CMK (cell line): ENCODE results near the gene PRKCB.
"Not testable (repeated sequence)": the region's sequence is repeated elsewhere in the genome, so short reads cannot be mapped to it uniquely, and the experiment has no call there.

ENCODE experiments used
- DNase-seq: peaks from one replicate; pipeline ENCODE4 v3.0.0-alpha.2; 2010; ENCODE audit warnings: low read depth

Gene PRKCB

DNA sequence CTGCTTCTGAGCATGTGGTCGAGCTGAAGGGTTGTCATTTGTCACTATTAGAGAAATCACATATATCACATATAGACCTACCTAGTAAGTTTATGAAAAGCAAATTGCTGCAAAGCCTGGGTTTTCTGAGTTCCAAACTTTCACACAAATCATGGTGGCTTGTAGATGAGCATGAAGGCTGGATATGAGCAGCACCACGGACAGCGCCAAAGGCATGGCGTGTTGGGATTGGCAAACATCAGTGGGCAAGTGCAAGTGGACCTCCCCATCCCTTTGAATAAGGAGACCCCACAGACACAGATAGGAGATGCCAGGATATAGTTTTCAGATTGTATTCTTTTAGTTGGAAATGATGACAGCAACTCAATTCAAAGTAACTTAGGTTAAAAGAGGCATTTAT, 342.7 kb downstream of the PRKCB start:
- DNase-seq = no peak

DNA sequence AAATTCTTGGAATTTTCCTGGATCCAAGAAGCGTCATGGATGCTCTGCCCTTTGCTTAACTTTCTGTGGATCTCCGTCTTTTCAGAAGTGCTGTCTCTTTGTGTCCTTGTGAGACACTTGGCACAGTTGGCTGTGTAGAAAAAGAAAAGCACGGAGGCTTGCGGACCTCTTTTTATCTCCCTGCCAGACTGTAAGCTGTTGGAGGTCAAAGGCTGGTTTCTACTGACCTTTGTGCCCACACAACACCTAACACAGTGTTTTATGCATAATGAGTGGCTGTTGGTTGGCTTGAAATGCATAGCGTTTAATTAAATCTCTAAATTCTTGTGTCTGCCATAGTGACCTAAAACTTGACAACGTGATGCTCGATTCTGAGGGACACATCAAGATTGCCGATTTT, 344.7 kb downstream of the PRKCB start:
- no peak for DNase-seq

DNA sequence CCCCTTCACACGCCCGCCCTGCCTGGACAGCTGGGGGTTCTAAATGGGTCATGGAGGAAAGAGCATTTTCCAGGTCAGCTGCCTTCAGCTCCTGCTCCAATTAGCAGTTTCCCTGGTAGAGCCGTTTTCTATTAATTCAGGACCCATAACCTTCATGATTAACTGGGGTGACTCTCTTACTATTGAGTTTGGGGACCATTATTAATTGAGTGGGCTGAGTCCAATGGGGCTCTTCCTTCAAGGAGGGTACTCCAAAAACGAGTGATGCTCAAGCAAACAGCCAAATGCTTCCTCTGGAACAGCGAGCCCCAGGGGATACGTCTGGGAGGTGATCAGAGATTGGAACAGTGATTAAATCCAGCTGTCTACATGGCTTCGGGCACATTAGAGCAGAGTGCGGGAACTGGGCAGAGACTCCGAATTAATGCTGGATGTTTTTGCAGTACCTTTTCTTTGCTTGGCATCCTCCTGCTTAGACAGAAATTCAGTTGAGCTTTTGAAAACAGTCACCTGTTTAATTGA, 352.3 kb downstream of the PRKCB start:
- DNase-seq = no peak

DNA sequence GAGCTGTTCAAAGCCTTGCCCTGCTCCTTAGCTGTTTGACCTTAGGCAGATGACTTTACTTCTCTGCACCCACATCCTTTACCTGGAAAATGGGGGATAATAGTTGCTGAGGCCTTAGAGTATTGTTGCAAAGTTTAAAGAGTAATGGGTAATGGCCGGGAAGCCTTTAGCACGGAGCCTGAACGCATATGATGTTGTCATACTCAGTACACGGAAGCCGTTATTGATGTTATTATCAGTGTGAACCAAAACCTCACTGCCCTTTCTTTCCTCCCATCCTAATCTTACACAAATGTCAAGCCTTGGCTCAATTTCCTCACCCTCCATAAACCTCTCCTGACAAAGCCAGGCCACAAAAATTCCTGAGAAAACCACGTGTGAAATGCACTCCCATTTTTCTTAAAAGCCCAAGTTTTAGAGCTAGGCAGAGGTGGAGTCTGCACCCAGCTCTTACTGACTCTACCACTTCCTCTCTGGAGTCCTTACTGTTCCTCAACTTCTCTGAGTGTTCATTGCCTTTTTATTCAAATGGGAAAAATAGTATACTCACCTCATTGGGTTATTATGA, 353.1 kb downstream of the PRKCB start:
- DNase-seq = no peak

DNA sequence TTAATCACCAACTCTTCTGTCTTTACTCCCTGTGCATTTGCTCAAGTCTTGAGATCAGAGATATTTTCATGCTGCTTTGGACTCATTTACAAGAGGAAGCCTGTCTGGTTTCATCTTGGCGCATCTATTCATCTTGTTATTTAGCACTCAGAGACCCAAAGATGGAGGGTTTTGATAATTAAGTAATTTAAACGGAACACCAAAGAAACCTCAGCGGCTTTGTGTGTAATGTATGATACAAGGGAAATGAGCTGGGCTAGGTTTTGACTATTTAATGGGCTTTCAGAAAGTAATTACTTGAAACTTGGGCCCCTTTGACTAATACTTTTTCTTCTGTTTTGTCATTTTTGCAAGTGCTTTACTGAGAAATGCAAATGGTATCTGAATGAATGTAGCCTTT, 354.2 kb downstream of the PRKCB start:
- DNase-seq = no peak

DNA sequence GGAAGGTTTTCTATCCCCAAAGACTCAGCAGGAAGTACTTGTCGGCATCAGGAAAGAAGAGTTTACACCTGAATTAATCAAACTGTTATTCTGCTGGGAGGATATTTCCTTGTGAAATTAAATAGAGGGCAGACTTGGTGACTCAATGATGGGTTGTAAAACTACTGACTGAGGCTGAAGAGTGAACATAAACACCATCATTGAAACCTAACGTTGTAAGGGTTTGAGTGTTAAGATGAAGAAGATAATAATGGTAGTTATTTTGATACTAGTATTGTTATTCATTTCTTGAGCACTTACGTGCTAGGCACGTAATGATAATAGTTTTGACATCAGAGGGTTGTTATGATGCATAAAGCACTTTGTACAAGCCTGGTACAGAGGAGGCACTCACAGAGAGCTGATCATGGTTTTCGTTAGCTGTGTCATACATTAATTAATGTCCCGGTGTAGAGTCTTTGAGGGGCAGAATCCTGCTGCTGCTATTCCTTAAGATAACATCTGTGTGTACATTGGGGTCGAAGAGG, 356.2 kb downstream of the PRKCB start:
- no peak for DNase-seq

DNA sequence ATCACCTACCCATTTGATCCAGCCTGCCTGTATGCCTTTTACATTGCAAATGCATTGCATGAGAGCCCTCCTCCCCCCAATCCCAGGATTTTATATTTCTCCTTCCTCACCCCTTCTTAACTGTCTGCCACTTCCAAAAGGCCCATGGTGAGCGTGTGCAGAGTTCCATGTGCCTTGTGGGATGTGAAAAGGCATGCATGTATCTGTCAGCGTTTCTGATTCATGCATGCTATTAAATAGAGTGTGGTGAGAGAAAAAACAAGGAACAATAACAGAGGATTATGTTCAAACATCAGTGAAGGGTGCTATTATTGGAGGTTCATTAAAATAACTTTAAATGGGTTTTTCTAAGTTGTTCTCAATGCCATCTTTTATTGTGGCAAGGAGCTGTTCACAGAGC, 359.4 kb downstream of the PRKCB start:
- DNase-seq = no peak

DNA sequence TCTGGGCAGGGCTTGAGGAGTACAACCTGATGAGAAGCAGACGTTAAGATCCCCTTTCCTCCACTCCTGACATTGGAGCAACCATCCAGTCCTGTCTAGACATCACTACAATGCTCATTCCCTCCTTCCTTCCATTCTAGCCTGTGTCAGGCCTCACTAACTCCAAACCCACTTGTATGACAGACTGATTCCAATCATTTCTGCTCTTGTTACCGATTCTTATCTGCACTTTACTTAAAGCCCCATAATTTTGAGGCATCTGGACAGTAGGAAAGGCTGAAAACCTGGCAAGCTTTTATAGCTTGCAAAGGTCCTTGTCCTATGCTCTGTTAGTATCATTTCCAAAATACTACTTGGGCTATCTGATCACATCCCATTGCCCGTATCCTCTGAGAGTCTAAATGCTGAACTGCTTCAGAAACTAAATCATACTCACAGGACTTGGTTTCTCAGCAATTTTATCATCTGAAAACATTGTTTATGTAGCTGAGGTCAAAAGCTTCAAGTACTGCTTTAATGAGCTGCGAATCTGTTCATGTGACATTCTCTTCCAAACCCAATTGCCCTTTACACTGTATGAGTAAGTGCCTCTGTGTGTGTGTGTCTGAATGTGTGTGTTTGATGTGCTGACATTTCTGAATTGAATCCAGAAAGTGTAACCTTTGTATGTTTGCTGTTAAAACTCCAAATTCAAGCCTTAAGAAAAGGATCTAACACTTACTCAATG, 363.2 kb downstream of the PRKCB start:
- no peak for DNase-seq

DNA sequence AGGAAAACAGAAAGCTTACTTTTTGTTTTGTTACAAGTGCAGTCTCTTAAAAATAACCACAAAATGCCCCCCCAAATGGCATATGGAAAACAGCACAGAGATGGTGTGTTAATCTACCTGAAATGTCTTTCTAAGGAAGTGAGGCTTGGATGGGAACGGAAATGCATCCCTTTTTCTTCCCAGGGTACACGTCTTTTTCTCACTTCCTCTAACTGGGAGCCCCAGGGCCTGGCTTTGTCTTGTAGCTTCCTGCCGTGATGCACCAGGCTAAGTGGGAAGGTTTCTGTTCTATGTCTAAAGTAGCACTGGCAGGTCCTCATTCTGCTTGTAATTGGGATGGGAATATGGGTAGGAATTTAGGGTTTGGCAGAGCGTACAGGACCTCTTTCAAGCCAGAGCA, 367.9 kb downstream of the PRKCB start:
- DNase-seq = no peak

DNA sequence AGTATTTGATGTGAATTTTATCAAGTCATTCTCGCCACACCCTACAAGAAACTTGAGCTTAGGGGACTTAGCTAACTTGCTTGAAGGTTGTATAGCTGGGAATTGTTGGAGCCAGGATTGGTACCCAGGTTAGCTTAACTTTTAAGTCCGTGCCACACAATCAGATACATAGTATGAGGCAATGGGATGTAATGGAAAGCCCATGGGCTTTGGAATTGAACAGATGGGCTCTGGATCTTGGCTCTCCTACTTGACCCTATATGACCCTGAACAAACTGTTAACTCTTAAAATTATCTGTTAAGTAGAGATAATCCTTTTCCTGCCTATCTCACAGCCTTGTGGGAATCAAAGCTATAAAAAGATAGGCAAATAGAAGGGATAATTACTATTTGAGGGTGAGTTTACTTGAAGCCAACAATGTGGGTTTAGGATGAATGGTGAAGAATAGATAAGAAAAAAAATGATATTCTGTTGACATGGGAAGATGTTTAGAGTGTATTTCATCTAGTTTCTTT, 368.4 kb downstream of the PRKCB start:
- no peak for DNase-seq

DNA sequence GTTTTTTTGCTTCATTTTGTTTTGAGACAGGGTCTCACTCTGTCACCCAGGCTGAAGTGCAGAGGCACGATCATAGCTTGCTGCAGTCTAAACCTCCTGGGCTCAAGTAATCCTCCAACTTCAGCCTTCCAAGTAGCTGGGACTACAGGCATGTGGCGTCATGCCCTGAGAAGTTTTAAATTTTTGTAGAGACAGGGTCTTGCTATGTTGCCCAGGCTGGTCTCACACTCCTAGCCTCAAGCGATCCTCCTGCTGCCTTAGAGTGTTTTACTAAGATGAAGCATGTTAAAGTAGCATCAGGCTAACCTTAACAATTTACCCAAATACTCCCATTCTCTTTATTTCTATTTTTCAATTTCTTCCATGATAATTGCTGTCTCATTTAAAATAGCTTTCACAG, 371.1 kb downstream of the PRKCB start:
- no peak for DNase-seq

DNA sequence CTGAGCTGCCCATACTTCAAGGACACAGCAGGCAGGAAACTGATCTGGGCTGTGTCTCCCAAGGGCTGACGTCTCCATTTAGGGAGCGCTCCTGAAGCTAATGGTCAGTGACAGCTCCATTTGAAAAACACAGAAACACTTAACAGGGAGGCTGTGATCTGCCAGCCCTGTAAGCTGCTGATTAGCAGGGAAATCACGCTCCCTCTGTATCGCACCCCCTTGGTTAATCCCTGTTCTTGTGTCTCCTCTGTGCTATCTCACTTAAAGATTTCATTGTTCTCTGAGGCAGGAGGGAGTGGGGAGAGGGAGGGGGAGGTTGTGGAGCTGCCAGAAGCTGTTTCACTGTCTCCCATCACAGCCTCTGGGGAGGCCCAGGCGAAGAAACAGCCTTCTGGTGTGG, 372.9 kb downstream of the PRKCB start:
- no peak for DNase-seq

DNA sequence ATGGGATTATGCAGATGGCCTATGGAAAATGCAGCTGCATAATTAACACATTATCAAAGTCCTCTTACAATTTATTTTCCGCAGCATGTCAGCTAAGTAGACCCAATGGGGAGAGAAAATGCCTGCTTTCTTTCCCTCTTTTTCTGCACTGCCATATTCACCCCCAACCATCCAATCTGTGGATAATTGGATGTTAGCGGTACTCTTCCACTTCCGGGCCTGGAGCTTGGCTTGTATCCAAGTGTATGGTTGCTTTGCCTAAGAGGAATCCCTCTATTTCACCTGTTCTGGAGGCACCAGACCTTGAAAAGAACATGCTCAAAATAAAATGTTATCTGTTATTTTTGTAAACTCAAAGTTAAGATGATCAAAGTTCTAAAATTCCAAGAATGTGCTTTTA, 379.2 kb downstream of the PRKCB start:
- no peak for DNase-seq

DNA sequence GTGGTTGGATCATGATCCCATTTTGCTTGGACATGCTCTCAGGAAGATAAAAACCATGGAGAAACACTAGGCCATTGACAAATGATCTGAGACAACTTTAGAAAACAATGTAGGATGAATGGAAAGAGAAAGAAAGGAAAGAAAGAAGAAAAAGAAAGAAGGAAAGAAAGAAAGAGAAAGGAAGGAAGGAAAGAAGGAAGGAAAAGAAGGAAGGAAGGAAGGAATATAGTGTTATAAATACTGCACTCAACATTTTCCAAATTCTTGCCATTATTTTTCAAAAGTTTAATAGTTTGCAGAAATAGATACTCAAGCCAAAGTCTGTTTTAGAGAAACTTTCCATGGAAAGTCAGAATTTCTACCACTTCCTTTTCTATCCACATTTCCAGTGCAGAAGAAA, 381.2 kb downstream of the PRKCB start:
- no peak for DNase-seq

DNA sequence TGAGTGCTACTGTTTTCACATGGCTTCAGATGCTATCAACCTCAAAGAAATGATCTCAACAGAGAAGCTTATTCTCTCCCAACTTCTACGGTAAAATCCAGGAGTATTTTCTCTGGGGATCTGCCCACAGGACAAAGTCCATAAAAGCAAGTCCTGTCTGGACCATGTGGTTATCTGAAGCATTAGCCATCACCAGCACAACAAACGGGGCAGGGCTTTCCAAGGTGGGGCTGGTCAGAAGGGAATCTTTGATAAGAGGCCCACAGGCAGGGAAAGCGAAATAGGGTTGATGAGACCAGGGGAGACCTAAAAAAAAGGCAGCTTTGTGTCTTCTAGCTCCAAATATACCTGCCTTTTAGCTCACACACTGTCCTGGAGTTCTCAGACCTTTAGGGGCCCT, 381.7 kb downstream of the PRKCB start:
- DNase-seq = no peak

DNA sequence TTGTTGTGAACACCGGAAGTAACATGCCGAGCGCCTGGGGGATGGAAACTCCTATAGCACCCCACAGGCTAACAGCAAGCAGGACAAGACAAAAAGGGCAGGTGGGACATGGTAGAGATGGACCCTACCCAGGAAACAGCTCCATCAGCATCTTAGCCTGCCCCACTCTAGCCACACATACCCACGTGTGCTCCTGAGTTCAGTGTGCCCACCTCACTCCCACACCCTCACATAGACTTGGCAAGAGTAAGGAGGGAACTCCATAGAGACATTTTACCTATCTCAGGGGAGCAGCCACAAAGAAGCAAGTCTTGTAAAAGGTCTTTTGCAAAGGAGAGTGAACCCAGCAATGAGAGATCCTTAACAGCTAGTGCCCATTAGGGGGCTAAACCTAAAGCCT, 382.5 kb downstream of the PRKCB start:
- no peak for DNase-seq

DNA sequence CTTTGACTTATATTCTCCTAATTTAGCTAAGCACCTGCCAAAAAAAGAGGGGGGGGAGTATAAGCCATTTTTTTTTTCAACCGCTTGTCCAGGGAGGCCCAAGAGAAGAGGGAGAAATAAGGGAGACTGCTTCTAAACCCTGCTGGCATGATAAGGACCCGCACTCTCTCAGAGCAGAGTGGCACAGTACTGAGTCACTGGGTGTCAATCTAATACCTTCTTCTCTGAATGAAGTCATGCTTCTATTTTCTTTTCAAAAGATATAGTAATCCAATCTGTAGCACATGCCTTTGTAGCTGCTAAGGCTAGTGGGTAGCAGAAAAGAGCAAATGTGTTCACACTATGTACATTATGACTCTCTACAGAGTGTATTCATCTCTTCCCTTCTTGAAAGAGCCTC, 385.4 kb downstream of the PRKCB start:
- no peak for DNase-seq

DNA sequence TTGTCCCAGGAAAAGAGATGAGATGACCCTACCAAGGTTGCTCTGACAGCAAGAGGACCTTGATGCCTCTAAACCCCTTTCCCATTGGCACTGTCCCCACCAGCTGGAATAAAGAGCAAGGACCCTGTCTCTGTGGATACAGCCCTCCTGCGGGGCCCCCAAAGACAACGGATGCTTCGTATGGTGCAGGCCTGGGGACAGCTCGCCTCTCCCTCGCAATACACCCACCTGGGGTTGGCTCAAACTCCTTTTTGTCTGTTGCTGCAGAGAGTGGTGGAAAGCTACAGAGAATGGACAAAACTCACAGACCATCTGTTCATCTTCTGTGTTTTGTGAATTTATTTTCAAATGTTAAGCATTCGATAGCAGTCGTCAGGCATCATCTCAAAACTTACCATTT, 392.7 kb downstream of the PRKCB start:
- DNase-seq = no peak

DNA sequence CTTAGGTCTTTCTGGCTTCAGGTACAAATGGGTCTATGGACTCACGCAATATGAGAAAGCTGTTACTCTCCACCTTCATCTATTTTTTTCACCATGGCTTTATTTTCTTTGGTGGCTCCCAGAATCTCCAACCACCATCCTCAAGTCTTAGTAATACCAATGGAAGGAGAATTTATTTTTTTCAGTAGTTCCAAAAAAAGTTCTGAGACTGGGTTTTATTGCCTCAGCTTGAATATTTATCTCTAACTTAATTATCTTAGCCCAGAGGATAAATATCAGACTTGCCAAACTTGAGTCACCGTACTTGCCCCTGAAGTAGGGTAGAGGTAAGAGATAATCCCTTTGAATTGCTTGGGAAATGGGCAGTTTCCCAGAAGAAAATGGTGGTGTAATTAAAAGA, 397.2 kb downstream of the PRKCB start:
- no peak for DNase-seq

DNA sequence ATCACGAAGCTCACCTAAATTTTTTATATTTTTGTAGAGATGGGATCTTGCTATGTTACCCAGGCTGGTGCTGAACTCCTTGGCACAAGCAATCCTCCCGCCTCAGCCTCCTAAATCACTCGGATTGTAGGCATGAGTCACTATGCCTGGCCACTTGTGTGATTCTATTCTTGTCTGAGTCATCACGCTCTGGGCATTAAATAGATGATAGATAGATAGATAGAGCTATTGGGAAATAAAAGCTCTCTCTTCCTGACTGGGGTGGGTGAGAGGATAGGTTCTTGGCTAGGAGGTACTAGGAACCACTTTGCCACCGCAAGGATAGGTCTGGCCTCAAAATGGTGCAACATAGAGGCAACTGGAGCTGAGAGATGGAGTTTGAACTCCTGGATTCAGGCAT, 399.0 kb downstream of the PRKCB start:
- no peak for DNase-seq

DNA sequence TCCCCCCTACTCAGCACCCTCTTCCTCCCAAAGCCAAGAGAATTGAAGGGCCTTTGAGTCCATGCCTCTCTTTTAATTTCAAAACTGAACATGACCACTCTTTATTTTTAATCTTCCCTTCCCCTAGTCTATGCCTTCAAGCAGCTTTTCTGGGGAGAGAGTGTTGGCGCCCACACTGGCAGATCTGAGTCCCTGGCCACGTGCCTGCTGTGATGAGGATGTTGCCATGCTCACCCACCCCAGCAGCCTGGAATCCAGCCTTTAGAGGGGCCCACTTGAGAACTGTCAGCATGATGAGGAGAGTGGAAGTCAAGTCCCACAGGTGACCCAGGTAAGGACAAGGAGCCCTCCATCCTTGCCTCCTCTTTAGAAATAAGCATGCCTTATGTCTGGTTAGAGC, 400.0 kb downstream of the PRKCB start:
- no peak for DNase-seq

DNA sequence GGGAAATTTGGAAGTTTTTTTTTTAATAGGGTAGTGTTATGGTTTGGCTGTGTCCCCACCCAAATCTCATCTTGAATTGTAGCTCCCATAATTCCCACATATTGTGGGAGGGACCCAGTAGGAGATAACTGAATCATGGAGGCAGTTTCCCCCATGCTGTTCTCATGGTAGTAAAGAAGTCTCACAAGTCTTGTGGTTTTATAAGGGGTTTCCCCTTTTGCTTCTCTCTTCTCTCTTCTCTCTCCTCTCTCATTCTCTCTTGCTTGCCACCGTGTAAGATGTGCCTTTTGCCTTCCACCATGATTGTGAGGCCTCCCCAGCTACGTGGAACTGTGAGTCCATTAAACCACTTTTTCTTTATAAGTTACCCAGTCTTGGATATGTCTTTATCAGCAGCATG, 403.1 kb downstream of the PRKCB start:
- not testable (repeated sequence) for DNase-seq

DNA sequence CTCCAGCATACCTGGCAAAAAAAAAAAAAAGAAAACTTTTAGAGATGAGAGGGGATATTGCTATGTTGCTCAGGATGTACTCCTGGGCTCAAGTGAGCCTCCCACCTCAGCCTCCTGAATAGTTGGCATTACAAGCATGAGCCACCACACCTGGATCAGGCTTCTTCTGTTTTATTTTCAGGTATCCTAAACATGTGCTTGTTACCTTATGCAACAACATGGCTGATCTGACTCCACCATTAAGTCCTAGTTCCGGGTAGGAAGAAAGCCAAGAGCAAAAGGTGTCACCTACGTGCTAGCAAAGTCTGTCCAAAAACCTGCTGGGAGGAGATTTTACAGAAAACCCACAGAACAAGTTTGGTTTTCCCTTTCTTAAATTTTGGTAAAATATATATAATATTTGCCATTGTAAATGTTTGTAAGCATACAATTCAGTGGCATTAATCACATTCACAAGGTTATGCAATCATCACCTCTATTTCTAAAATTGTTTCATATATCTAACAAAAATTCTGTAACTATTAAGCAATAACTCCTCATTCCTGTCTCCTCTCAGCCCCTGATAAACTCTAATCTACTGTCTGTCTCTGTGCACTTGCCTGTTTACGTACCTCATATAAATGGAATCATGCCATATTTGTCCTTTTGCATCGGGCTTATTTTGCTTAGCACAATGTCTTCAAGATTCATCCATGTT, 411.3 kb downstream of the PRKCB start:
- DNase-seq = no peak
